Esophagus squamous epithelium (tissue), 5 donors: ENCODE measurements around the gene TJP3. TPM values are rescaled to one million over a fixed set of nuclear protein-coding genes. Genes with fewer than 3 reads are reported as not detected.

Experiments
- DNase-seq: peaks from one replicate; lab custom pipeline; 2025; lab: John Stamatoyannopoulos, UW
- H3K27ac ChIP-seq, 4 donors: fragments of 200-600 bp; sonication (generic); one replicate each; pipeline ENCODE4 v1.5.1; 2016 to 2019; ENCODE audit warnings: mild to moderate bottlenecking in 1 of 4
- H3K27me3 ChIP-seq, 4 donors: fragments of 200-600 bp; sonication (generic); 1 replicate in 3 of 4; 2 replicates in 1 of 4; pipeline versions ENCODE4 v1.5.1 to v1.6.0; 2017 to 2021; ENCODE audit warnings: antibody characterized with exemption in 1 of 4
- H3K36me3 ChIP-seq, 3 donors: fragments of 200-600 bp; sonication (generic); one replicate each; pipeline ENCODE4 v1.5.1; 2016 to 2019
- H3K4me1 ChIP-seq, 3 donors: fragments of 200-600 bp; sonication (generic); one replicate each; pipeline ENCODE4 v1.5.1; 2017 to 2019
- H3K4me3 ChIP-seq, 4 donors: fragments of 200-600 bp; sonication (generic); 1 replicate in 3 of 4; 2 replicates in 1 of 4; pipeline ENCODE4 v1.5.1; 2016 to 2019; ENCODE audit warnings: mild to moderate bottlenecking in 2 of 4, moderate library complexity in 1 of 4
- H3K9me3 ChIP-seq, 3 donors: fragments of 200-600 bp; sonication (generic); one replicate each; pipeline ENCODE4 v1.5.1; 2016 to 2019
- POLR2A ChIP-seq, 4 donors: fragments of 450-650 bp; IDR thresholded peaks; one replicate each; pipeline ENCODE4 v1.6.1; 2017; ENCODE audit warnings: antibody characterized with exemption in 4 of 4, mild to moderate bottlenecking in 4 of 4, moderate library complexity in 3 of 4
- WGBS, 2 donors: methylation state at CpG; one replicate each; pipeline ENCODE4 v1.1.5; 2018; 5-methylcytosine and 5-hydroxymethylcytosine counted together
- intact Hi-C: fragments of 100-400 bp; cut with DNase I; formaldehyde crosslinking; loops from one replicate; pipeline ENCODE4 v1.15.0; 2022
- total RNA-seq, 4 donors: library from RNA; depleted of rRNA; stranded (reverse); fragments of >200 nt; gene quantifications; one replicate each; pipeline ENCODE4 v1.1.0, GENCODE V29; 2016
- TF ChIP-seq, protein P1 (sequence below), 6 experiments: fragments of 450-650 bp in 4 of 6; fragments of 200-600 bp in 2 of 6; sonication (generic) in 2 of 6; IDR thresholded peaks; one replicate each; pipeline ENCODE4 v1.5.1; 2016 to 2019; ENCODE audit warnings: antibody characterized with exemption in 6 of 6, mild to moderate bottlenecking in 4 of 6, moderate library complexity in 4 of 6
- donor health status: DM: yes; HTN: yes; CAD: no.

Gene TJP3
- total RNA-seq, 4 donors from 2014 or later: 23.7 to 71.1 (median 28.0) TPM

DNA sequence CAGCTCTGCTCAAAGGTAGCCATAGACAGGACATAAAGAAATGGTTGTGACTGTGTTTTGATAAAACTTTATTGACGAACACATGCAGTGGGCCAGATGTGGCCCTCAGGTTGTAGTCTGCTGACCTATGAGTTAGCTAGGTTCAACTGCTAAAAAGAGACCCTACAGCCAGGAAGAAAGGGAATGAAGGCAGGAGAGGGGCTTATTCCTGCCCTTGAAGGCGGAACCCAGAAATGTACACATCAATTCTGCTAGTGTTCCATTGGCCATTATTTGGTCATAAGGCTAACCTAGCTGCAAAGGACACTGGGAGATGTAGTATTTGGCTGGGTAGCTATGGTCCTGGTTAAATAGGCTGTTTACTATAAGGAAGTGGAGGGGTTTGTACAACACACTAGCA is 35.3 kb downstream of the TJP3 start:
- Histone ChIP-seq H3K36me3 (peaks cover 0 to 8% (median 0%) of the 10 kb centered on the region in 3 donors), H3K9me3 (no peaks in the 10 kb centered on the region), H3K27ac (no peak overlapping the region), H3K27me3 (peaks cover 0 to 6% (median 0%) of the 10 kb centered on the region in 4 donors), H3K4me1 (no peaks in the 10 kb centered on the region), H3K4me3 (no peak overlapping the region)
- DNase-seq: no peak
- 89 to 92% methylated on average over 2 of the region's 2 CpGs for WGBS, 2 donors
- TF ChIP-seq POLR2A (IDR thresholded peaks at IDR 0.05): no peak
- TF ChIP-seq, protein P1, sequence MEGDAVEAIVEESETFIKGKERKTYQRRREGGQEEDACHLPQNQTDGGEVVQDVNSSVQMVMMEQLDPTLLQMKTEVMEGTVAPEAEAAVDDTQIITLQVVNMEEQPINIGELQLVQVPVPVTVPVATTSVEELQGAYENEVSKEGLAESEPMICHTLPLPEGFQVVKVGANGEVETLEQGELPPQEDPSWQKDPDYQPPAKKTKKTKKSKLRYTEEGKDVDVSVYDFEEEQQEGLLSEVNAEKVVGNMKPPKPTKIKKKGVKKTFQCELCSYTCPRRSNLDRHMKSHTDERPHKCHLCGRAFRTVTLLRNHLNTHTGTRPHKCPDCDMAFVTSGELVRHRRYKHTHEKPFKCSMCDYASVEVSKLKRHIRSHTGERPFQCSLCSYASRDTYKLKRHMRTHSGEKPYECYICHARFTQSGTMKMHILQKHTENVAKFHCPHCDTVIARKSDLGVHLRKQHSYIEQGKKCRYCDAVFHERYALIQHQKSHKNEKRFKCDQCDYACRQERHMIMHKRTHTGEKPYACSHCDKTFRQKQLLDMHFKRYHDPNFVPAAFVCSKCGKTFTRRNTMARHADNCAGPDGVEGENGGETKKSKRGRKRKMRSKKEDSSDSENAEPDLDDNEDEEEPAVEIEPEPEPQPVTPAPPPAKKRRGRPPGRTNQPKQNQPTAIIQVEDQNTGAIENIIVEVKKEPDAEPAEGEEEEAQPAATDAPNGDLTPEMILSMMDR (IDR thresholded peaks at IDR 0.05): no peak
- intact Hi-C loops: no loop called here

DNA sequence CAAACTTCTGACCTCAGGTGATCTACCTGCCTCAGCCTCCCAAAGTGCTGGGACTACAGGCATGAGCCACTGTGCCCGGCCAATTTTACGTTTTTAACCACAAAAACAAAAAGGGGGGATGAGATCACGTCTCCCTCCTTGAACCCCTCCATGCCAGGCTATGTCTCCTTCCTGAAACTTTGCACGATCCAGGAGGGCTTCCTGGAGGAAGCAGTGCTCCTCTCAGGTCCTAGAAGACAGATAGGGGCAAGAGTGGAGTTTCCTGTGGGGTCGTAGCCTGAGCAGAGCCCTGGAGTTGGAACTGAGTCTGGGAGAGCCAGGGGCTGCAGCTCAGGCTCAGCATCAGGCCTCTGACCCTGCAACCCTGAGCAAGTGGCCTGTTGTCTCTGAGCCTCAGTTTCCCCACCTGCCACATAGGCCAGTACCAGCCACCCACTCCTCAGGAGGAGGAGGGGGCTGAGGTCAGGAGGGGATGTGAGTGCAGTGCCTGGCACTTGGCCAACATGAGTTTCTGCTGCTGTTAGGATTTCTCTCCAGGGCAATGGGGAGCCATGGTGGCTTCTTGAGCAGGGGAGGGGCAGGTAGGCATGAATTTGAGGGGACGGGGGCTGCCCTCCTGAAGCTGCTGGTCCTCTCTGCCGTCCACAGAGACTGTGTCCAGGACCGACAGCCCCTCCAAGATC is 37.3 kb downstream of the TJP3 start:
- Histone ChIP-seq H3K36me3 (peaks cover 7 to 14% (median 8%) of the 10 kb centered on the region in 3 donors), H3K27me3 (peaks cover 0 to 6% (median 0%) of the 10 kb centered on the region in 4 donors), H3K4me1 (no peaks in the 10 kb centered on the region), H3K4me3 (no peak overlapping the region), H3K9me3 (no peaks in the 10 kb centered on the region), H3K27ac (no peak overlapping the region)
- intact Hi-C loops: no loop called here
- 60 to 80% methylated on average over 1 to 6 of the region's 8 CpGs for WGBS, 2 donors
- TF ChIP-seq, protein P1 (IDR thresholded peaks at IDR 0.05): no peak
- TF ChIP-seq POLR2A (IDR thresholded peaks at IDR 0.05): no peak
- no peak for DNase-seq

DNA sequence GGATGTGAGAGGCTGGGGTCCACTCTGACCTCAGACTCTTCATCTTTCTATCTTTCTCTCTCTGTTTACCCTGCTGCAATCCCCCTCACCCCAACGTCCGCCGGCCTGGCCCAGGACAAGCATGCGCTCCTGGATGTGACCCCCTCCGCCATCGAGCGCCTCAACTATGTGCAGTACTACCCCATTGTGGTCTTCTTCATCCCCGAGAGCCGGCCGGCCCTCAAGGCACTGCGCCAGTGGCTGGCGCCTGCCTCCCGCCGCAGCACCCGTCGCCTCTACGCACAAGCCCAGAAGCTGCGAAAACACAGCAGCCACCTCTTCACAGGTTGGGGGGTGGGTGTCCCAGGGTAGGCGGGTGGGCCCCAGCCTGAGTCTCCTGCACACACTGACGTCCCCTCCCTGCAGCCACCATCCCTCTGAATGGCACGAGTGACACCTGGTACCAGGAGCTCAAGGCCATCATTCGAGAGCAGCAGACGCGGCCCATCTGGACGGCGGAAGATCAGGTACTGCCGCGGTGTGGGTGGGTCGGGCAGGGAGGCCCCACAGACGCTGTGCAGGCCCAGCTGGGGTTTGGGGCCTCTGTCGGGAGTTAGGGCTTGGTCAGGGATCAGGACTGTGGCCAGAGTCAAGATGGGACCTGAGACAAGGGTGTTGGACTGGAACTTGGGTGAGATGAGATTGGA is 38.3 kb downstream of the TJP3 start:
- no peak overlapping the region for H3K27ac ChIP-seq
- TF ChIP-seq, protein P1 (IDR thresholded peaks at IDR 0.05): no peak
- TF ChIP-seq POLR2A (IDR thresholded peaks at IDR 0.05): no peak
- 65 to 71% methylated on average over 19 to 20 of the region's 31 CpGs for WGBS, 2 donors
- no peak overlapping the region for H3K4me3 ChIP-seq
- intact Hi-C loops: no loop called here
- no peaks in the 10 kb centered on the region for H3K9me3 ChIP-seq
- DNase-seq: no peak
- no peaks in the 10 kb centered on the region for H3K4me1 ChIP-seq
- peaks cover 9 to 24% (median 16%) of the 10 kb centered on the region in 3 donors for H3K36me3 ChIP-seq
- H3K27me3 ChIP-seq: peaks cover 0 to 6% (median 0%) of the 10 kb centered on the region in 4 donors

DNA sequence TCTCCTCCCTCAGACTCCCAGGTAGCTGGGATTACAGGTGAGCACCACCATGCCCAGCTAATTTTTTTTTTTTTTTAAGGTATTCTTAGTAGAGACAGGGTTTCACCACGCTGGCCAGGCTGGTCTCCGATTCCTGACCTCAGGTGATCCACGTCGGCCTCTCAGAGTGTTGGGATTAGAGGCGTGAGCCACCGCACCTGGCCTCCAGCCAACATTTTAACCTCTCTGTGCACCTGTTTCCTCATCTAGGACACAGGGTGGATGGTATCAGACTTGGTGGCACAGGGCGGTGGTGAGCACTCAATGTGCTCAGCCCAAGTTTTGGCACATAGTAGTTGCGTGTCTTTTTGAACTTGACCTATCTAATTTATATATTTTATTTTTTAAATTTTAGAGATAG is 40.8 kb downstream of the TJP3 start:
- no peak for TF ChIP-seq POLR2A (IDR thresholded peaks at IDR 0.05)
- TF ChIP-seq, protein P1 (IDR thresholded peaks at IDR 0.05): no peak
- Histone ChIP-seq H3K27me3 (peaks cover 0 to 6% (median 0%) of the 10 kb centered on the region in 4 donors), H3K36me3 (peaks cover 18 to 49% (median 22%) of the 10 kb centered on the region in 3 donors), H3K4me3 (no peak overlapping the region), H3K27ac (no peak overlapping the region), H3K4me1 (no peaks in the 10 kb centered on the region), H3K9me3 (no peaks in the 10 kb centered on the region)
- DNase-seq: no peak
- intact Hi-C loops: no loop called here
- 65 to 87% methylated on average over 8 of the region's 8 CpGs for WGBS, 2 donors

DNA sequence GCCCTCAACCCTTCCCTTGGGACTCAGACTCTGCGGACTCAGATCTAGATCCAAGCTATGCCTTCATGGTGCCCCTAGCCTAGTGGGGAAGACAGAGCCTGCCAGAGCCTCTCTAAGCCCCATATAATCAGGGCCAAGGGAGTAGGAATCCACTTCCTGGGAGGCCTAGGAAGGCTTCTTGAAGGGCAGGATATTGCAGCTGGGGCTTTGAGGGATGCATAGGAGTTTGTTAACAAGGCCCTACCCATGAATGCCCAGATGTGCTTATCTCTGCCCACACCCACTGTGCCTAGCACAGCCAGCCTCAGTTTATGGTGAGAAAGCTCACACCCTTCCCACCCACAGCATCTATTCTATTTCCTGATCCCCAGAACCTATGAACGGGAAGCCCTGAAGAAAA is 42.0 kb downstream of the TJP3 start:
- H3K4me1 ChIP-seq: no peaks in the 10 kb centered on the region
- intact Hi-C loops: no loop called here
- WGBS, 2 donors: 95 to 100% methylated on average over 2 of the region's 2 CpGs
- H3K27ac ChIP-seq: no peak overlapping the region
- H3K27me3 ChIP-seq: peaks cover 0 to 6% (median 0%) of the 10 kb centered on the region in 4 donors
- TF ChIP-seq, protein P1 (IDR thresholded peaks at IDR 0.05): no peak
- no peak for TF ChIP-seq POLR2A (IDR thresholded peaks at IDR 0.05)
- DNase-seq: no peak
- H3K36me3 ChIP-seq: peaks cover 18 to 54% (median 22%) of the 10 kb centered on the region in 3 donors
- H3K9me3 ChIP-seq: no peaks in the 10 kb centered on the region
- no peak overlapping the region for H3K4me3 ChIP-seq
